Activated T-helper 1 cell treated with anti-CD3 and anti-CD28 coated beads, Interleukin-2, amount 50 U/mL, for 16 hours (primary cell): Measurements from ENCODE around the gene TIMM17A.
"Not testable (repeated sequence)": the region's sequence is repeated elsewhere in the genome, so short reads cannot be mapped to it uniquely, and the experiment has no call there.

Experiments
- DNase-seq, 2 donors: peaks; one replicate each; pipeline ENCODE4 v3.0.0-alpha.2; 2020; ENCODE audit warnings: low read depth in 1 of 2, low spot score in 1 of 2

The TIMM17A gene

DNA sequence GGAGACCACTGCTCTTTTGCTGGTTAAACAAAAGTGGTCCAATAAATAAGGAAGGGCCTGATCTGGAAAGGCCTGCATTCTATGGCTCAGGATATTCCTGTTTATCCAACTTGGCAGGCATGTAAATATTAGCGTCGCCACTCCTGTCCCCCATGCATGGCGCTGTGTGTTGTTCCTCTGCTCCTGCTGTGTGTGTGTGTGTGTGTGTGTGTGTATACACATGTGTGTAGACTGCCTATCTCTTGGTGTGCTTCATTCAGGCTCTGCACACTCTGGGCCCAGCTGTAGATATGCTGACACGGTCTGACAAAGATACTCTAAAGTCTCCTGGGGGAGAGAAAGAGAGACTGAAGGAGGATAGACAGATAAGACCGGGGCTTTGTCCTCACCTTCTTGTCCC lies 15.7 kb upstream of the TIMM17A start:
- DNase-seq: no peak

DNA sequence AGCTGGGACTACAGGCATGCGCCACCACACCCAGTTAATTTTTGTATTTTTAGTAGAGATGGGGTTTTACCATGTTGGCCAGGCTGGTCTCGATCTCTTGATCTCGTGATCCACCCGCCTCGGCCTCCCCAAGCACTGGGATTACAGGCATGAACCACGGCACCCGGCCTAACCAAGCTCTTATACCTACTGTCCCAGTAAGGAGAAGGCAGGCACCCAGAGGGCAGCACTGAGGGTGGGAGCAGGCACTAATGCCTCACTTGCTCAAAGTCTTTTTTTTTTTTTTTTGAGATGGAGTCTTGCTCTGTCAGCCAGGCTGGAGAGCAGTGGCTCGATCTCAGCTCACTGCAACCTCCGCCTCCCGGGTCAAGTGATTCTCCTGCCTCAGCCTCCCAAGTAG lies 15.0 kb upstream of the TIMM17A start:
- not testable (repeated sequence) for DNase-seq

DNA sequence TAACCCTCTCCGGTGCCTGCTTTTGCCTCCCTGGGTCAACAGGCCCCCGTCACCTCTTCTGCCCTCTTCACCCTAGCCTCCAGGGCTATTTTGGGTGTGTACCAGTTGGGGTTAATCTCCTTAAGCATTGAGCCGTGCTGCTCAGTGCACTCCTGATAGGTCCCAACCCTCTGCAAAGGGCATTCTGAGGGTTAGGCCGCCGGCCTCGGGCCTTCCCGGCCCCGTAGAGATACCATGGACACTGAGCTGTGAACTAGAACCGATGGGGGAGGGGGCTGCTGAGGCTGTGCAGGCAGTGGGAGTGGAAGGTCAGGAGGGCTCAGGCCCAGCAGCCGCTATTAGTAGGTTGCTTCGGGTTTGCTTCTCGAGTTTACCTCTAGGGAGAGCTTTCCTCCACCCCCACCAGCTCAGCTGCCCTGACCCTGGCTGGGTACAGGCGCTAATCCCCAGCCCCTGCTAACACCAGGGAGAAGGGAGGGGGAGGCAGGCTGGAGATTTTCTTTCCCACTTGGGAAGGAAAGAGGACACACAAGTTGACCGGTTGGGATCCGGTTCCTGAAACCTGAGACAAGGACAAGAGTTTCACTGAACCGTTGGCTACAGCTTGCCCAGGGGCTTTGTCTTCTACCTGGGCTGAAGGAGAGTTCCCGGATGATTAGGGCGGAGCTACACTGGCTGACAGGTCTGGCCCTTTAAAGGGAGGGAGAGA lies 13.7 kb upstream of the TIMM17A start:
- no peak for DNase-seq

DNA sequence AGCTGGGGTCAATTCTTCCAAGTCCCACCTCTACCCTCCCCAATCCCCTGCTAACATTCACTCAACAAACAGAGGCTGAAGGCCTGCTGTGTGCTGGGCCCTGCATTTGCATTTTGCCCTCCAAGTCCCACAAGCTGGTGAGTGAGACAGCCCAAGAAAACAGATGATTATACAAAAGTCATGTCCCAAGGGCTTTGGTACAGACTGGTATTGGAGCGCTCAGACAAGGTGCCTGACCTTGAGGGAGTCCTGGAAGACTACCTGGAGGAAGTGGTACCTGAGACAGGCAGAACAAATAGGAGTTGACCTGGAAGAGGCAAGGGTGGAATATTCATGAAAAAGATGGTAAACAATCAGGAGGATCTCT lies 13.2 kb upstream of the TIMM17A start:
- DNase-seq: no peak

DNA sequence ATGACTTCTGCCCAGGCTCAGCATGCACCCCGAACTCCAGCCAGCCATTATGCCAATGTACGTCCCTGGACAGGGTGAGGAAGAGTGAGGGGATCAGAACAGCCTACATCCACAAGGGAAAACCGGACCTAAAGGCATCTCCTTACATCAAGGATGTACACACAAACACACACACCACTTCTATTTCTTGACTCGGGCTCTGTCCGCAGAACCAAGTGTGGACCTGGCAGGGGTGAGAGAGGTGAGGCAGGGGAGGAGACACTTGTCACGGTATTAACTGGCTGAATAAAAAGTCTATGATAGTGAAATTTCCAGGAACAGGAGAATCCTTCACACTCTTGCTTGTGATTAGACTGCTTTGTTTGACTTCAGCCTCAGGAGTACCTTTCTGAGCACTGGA lies 11.3 kb upstream of the TIMM17A start:
- DNase-seq: no peak

DNA sequence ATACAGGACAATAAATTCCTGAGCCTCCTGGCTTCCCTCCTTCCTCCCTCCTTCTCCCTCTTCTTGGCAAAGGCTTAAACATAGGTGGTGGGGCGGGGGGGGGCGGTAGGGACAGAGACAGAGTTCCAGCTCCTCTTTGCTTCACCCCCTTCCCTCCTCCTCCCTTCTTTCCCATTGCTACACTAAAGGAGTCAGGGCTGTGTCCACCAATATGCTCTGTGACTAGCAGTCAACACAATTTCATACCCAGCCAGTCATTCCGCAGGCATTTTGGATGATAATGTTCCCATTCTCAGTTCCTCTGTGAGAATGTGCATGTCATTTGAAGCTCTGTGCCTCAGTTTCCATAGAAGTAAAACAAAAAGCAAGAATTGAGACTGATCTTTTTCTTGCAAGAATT lies 10.7 kb upstream of the TIMM17A start:
- no peak for DNase-seq

DNA sequence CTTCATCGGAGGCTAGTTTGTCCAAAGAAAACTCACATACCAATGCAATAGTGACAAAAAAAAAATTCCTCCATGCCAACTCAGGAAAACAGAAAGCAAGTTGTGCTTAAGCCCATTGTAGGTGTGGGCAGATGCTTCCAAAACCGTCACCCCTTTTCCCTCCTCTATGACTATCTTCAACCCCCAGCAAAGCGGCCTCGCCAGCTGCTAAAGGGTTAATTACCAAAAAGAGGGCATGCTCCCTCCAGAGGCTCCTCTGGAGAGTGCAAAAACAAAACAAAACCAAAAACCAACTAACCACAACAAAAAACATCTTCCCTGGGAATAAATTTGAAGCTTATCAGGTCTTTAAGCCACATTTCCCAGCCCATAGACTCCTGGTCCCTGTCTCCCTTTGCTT lies 10.1 kb upstream of the TIMM17A start:
- DNase-seq: no peak

DNA sequence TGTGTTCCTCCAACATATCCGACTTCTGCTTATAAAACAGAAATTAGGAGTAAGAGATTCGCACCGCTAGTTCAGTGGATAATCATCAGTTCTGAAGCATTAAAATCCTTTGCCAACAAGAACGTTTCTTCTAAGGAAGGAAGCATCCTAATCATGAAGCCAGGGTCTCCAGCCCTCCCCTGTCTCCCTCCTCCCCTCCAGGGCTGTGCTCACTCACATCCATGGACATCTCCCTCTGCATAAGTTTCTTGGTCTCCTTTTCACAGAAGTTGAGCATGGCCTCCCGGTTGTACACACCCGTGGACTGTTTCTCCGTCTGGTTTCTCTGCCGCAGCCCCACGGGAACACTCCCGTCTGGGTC lies 9.5 kb upstream of the TIMM17A start:
- DNase-seq: no peak

DNA sequence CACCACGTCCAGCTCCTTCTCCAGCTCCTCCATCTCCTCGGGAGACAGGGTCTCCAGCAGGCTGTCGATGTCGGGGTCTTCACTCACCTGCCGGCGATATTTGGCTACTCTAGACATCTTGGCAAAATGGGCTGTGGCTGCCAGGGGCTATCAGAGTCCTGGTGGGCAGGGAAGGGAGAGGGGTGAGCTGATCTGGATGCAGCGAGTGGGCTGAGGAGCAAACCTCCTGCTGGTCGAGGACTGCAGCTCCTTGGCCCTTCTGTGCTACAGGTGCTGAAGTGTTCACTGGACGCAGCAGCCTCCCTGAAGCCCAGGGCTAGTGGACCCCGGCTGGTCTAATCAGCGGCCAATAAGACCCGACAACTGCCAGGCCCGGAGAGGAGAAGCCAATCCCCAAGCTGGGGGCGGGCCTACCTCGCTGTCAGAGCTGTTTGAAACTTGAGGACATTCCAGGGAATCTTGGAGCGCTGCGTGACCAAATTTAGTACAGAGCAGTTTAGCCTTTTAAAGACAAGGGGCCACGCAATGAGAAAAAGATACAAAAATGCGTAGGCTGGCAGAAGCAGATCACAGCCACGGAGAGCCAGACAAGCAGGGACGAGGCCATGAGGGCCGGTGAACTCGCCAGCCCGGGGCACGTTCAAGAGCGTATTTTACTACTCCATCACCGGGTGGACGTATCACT lies 8.9 kb upstream of the TIMM17A start, which contains the start of gene LMOD1:
Gene LMOD1, minus strand, starts transcription at position 325 of the 685 bp plus-strand sequence. Its CDS starts 208 bp downstream, at position 117.
- no peak for DNase-seq

DNA sequence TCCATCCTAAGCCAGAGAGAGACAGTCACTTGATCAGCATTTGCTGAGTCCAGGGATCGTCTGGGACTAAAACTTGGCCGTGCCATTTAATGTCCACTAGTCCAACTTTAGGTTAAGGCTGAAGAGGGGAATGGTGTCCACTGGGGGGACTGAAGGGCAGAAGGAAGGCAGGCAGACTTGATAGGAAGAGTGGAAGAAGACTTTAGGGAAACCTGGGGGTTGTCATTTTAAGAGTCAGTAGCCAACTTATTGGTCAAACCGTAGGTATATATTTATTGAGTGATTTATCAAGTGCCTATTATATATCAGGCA lies 7.7 kb upstream of the TIMM17A start:
- DNase-seq: no peak

DNA sequence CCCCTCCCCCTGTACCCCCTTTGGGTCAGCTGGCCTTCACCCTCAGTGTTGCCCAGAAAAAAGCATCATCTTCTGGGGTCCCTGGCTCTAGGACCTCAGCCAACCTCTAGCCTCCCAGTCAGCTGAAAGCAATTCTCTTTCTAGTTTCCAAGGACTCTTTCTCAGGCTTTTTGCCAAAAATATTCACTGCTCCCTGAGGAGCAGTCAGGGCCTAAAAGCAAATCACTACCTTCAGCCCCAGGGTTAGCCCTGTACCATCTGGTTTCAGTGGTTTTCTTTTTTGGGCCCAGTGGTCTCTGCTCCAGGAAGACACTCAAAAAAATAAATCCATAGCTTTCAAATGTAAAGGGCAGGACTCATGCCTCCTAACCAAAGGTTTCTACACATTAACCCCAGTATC lies 5.8 kb upstream of the TIMM17A start:
- no peak for DNase-seq

DNA sequence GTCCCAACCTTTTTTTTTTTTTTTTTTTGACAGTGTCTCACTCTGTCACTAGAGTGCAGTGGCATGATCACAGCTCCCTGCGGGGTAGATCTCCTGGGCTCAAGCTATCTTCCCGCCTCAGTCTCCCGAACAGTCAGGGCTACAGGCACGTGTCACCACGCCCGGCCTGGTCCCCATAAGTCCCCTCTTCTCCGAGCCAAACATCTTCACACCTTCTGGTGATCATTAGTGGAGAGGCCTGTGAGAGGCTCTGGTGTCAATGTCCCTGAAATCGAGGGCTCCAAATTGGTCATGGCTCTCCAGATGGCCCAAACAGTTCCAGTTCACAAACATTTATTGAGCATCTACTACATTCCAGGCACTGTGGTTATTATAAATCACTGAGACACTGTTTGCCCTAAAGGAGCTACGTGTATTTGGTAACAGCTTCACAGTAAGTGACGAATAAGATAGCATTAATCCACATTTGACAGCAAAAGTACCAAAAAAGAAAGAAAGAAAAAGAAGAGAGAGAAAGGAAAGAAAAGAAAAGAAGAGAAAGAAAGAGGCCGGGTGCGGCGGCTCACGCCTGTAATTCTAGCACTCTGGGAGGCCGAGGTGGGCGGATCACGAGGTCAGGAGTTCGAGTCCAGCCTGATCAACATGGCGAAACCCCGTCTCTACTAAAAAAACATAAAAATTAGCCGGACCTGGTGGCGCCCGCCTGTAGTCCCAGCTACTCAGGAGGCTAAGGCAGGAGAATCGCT lies 867 bp upstream of the TIMM17A start:
- DNase-seq: no peak

DNA sequence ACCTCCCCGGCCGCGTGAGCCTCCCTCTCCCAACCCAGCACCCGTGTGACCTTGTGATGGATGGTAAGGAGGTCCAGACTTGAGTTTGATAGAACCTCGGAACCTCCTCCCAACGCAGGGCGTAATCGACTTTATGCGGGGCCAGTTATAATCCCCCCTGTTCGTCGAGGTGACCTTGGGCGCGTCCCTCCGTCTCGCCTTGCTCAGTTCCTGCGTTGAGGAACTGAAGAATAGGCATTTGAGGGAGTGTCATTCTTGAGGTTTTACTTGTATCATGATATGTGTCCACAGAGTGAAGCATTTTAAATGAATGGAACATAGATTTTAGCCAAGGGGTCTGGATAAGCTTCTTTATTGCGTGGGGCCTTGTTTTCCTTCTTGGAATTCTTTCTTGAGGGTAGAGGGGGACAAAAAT lies 433 bp downstream of the TIMM17A start:
- no peak for DNase-seq

DNA sequence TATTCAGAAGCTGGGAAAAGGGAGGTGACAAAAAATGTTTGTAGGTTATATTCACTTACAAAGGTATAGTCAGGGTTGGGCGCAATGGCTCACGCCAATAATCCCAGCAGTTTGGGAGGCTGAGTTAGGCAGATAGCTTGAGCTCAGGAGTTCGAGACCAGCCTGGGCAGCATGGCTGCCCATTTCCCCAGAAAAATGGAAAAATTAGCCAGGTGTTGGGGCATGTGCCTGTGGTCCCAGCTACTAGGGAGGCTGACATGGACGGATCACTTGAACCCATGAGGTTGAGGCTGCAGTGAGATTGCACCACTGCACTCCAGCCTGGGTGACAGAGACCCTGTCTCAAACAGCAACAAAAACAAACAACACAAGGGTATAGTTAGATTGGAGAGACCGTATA lies 3.0 kb downstream of the TIMM17A start:
- no peak for DNase-seq

DNA sequence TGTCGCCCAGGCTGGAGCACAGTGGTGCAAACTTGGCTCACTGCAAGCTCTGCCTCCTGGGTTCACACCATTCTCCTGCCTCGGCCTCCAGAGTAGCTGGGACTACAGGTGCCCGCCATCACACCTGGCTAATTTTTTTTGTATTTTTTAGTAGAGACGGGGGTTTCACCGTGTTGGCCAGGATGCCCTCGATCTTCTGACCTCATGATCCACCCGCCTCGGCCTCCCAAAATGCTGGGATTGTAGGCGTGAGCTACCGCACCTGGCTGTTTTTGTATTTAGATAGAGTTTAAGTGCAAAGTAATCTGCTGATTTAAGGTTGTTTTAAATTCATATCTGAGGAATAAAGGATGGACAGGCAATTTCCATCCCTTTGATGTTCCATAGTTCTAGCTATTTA lies 7.1 kb downstream of the TIMM17A start:
- DNase-seq: not testable (repeated sequence)

DNA sequence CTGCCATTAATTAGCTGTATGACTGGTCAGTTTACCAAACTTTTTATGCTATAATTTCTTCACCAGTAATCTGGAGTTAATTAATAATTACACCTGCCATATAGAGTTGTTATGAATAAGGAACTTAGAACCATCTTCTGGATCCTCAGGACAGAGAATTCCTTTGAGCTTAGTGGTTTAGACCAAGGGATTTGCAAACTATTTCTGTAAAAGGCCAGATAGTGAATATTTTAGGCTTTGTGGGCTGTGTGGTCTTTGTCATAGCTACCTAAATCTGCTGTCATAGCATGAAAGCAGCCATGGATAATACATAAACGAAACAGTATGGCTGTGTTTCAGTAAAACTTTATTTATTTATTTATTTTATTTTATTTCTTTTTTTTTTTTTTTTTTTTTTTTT lies 9.0 kb downstream of the TIMM17A start:
- DNase-seq: no peak

DNA sequence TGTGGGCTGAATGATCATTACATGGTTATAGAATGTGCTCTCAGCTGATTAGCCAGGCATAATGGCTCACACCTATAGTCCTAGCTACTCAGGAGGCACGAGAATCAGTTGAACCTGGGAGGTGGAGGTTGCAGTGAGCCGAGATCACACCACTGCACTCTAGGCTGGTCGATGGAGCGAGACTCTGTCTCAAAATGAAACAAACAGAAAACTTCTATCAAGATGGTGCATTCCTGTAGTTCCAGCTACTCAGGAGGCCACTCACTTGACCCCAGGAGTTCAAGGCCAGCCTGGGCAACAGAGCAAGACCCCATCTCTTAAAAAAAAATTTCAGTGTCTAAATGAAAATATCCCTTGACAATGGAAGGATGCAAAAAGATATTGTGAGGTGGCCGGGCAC lies 10.9 kb downstream of the TIMM17A start:
- no peak for DNase-seq

DNA sequence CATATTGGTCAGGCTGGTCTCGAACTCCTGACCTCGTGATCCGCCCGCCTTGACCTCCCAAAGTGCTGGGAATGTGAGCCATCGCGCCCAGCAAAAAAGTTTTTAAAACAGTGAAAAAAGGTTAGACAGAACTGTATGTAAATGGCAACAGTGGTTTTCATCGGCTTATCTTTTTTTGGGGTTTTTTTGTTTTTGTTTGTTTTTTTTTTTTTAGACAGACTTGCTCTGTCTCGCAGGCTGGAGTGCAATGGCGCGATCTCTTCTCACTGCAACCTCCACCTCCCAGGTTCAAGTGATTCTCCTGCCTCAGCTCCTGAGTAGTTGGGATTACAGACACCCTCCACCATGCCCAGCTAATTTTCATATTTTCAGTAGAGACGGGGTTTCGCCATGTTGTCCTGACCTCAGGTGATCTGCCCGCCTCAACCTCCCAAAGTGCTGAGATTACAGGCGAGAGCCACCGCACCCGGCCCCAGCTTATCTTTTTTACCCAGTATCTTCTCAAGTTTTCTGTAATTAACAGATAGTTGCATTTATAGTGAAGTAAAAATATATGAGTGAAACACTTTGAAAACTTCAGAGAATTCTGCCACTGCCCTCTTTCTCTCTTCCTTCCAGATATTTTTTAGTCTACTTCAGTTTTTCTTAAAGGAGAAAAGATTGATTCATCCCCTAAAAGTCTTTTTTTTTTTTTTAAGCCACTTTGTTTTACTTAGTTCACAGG lies 13.1 kb downstream of the TIMM17A start:
- DNase-seq: no peak

DNA sequence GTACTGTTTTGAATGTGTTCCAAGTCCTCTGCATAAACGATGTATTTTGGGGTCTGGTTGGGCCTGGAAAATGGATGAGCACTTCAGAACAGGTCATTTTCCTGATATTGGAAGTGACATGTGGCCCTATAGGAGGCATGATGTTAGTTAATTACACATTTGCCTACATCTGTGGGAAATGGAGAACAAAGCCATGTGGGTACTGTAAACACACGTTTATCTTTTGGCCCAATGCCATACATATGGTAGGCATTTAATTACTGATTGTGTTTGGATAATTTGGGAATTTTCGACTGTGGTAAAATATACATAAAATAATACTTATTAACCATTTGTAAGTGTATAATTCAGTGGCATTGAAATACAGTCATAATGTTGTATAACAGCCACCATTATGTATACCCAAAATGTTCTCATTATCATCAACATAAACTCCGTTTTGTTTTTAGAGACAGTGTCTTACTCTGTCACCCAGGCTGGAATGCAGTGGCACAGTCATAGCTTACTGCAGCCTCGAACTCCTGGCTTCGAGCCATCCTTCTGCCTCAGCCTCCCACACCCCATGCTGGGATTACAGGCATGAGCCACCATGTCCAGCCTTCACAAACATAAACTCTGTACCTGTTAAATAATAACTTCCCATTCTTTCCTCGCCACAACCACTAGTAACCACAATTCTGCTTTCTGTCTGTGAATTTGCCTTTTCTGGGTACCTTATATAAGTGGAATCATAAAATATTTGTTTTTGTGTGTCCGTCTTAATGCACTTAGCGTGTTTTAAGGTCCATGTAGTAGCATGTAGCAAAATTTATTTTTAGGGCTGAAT lies 15.2 kb downstream of the TIMM17A start:
- DNase-seq: no peak

DNA sequence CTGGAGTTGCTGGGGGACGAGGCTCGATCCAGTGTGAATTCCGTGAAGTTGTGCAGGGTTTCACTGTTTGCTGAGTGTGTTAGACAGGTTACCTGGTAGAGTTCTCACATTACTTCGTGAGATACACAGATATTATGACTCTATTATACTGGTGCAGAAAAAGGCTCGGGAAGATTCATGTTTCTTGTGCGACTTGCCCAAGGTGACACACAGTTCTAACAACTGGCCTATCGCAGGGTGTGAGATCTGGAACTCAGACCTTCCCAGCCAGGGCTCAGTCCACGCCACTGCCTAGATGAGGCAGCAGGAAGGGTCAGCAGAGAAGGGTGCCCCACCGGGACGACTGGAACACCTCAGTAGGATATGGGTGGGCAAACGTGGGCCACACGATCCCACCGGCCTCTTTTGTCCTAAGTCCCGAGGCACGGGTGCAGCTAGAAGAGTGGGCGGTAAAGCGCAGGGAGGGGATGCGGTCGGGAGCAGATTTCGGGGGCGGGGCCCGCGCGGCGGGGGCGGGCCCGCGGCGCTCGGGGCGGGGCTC lies 26.8 kb downstream of the TIMM17A start:
- DNase-seq: peak; percentile 37 to 50
